GM18508 (cell line): ENCODE measurements around the gene CHST11.

Experiments
- ATAC-seq: cut with Tn5 transposase; IDR thresholded peaks from one replicate; pipeline ENCODE4 v1.9.1; 2021; ENCODE audit warnings: moderate number of reproducible peaks; ENCODE audit not compliant: insufficient read depth, unreplicated experiment

CHST11 gene

GRCh38 chr12:104763168-104763805 lies 306.5 kb downstream of the CHST11 start:
- ATAC-seq, result no peak

GRCh38 chr12:104764225-104765091 lies 307.7 kb downstream of the CHST11 start:
- ATAC-seq, result no peak

GRCh38 chr12:104767261-104767660 lies 310.5 kb downstream of the CHST11 start:
- ATAC-seq, result no peak

GRCh38 chr12:104768033-104768432 lies 311.3 kb downstream of the CHST11 start:
- no peak for ATAC-seq

GRCh38 chr12:104769144-104769561 lies 312.4 kb downstream of the CHST11 start:
- no peak for ATAC-seq

- no peak for ATAC-seq
Observed at GRCh38 chr12:104772336-104772735, 315.6 kb downstream of the CHST11 start.

GRCh38 chr12:104775731-104776231 lies 319.0 kb downstream of the CHST11 start:
- no peak for ATAC-seq

GRCh38 chr12:104779134-104779533 lies 322.4 kb downstream of the CHST11 start:
- no peak for ATAC-seq

GRCh38 chr12:104782296-104782695 lies 325.5 kb downstream of the CHST11 start:
- no peak for ATAC-seq

GRCh38 chr12:104784592-104784991 lies 327.8 kb downstream of the CHST11 start:
- ATAC-seq, result no peak

- ATAC-seq, result no peak
Observed at GRCh38 chr12:104785886-104786285, 329.1 kb downstream of the CHST11 start.

GRCh38 chr12:104786352-104786751 lies 329.6 kb downstream of the CHST11 start:
- no peak for ATAC-seq

GRCh38 chr12:104788840-104789271 lies 332.1 kb downstream of the CHST11 start:
- no peak for ATAC-seq

- no peak for ATAC-seq
Observed at GRCh38 chr12:104790296-104791125, 333.8 kb downstream of the CHST11 start.

- no peak for ATAC-seq
Observed at GRCh38 chr12:104792570-104792969, 335.8 kb downstream of the CHST11 start.

GRCh38 chr12:104793285-104793684 lies 336.5 kb downstream of the CHST11 start:
- no peak for ATAC-seq

- ATAC-seq, result no peak
Observed at GRCh38 chr12:104793968-104794367, 337.2 kb downstream of the CHST11 start.

GRCh38 chr12:104796475-104796862 lies 339.7 kb downstream of the CHST11 start:
- no peak for ATAC-seq

GRCh38 chr12:104799458-104799857 lies 342.7 kb downstream of the CHST11 start:
- no peak for ATAC-seq

- ATAC-seq, result no peak
Observed at GRCh38 chr12:104801005-104801404, 344.3 kb downstream of the CHST11 start.

GRCh38 chr12:104801427-104801826 lies 344.7 kb downstream of the CHST11 start:
- ATAC-seq, result no peak
